Activated T-helper 1 cell treated with anti-CD3 and anti-CD28 coated beads, Interleukin-2, amount 50 U/mL, for 16 hours (primary cell): ENCODE data around the gene SLC45A1.
A peak's percentile ranks its signal among the peaks of the same experiment; 100 is the strongest.
"Not testable (repeated sequence)": the region's sequence is repeated elsewhere in the genome, so short reads cannot be mapped to it uniquely, and the experiment has no call there.

Experiments
- DNase-seq, 2 donors: peaks; one replicate each; pipeline ENCODE4 v3.0.0-alpha.2; 2020; ENCODE audit warnings: low read depth in 1 of 2, low spot score in 1 of 2

SLC45A1 gene

GRCh38 chr1:8317647-8318381, at the start of gene SLC45A1:
SLC45A1 (plus strand) TSS chr1:8318114; CDS start chr1:8324330, 6,216 bp downstream.
- peak; percentile 61 to 70 for DNase-seq

GRCh38 chr1:8273036-8273435, 44.9 kb upstream of the SLC45A1 start:
- DNase-seq: no peak

- no peak for DNase-seq
These were observed 43.6 kb upstream of the SLC45A1 start for GRCh38 chr1:8274352-8274751.

- DNase-seq: no peak
These were observed 41.6 kb upstream of the SLC45A1 start for GRCh38 chr1:8276173-8276914.

- DNase-seq: no peak
These were observed 41.0 kb upstream of the SLC45A1 start for GRCh38 chr1:8276932-8277331.

GRCh38 chr1:8278677-8279076, 39.2 kb upstream of the SLC45A1 start:
- not testable (repeated sequence) for DNase-seq

GRCh38 chr1:8281843-8282509, 35.9 kb upstream of the SLC45A1 start:
- no peak for DNase-seq

- DNase-seq: no peak
These were observed 34.6 kb upstream of the SLC45A1 start for GRCh38 chr1:8283058-8283884.

- no peak for DNase-seq
These were observed 33.8 kb upstream of the SLC45A1 start for GRCh38 chr1:8284127-8284526.

GRCh38 chr1:8285103-8285502, 32.8 kb upstream of the SLC45A1 start:
- DNase-seq: no peak

GRCh38 chr1:8285965-8286364, 31.9 kb upstream of the SLC45A1 start:
- DNase-seq: no peak

- no peak for DNase-seq
These were observed 24.8 kb upstream of the SLC45A1 start for GRCh38 chr1:8293118-8293517.

GRCh38 chr1:8293641-8294169, 24.2 kb upstream of the SLC45A1 start:
- DNase-seq: no peak

- no peak for DNase-seq
These were observed 23.7 kb upstream of the SLC45A1 start for GRCh38 chr1:8294170-8294697.

- no peak for DNase-seq
These were observed 20.7 kb upstream of the SLC45A1 start for GRCh38 chr1:8297245-8297644.

GRCh38 chr1:8299963-8300362, 18.0 kb upstream of the SLC45A1 start:
- DNase-seq: no peak

- no peak for DNase-seq
These were observed 15.6 kb upstream of the SLC45A1 start for GRCh38 chr1:8302081-8302956.

- DNase-seq: no peak
These were observed 14.8 kb upstream of the SLC45A1 start for GRCh38 chr1:8303141-8303540.

GRCh38 chr1:8303876-8304275, 14.0 kb upstream of the SLC45A1 start:
- no peak for DNase-seq

GRCh38 chr1:8307628-8308027, 10.3 kb upstream of the SLC45A1 start:
- no peak for DNase-seq
